OCI-M1 (cell line): ENCODE data around the gene GKN1.
A peak's percentile ranks its signal among the peaks of the same experiment; 100 is the strongest.
"Not testable (repeated sequence)": the region's sequence is repeated elsewhere in the genome, so short reads cannot be mapped to it uniquely, and the experiment has no call there.

ENCODE experiments used
- DNase-seq: peaks from one replicate; lab custom pipeline; 2025; lab: John Stamatoyannopoulos, UW

Gene GKN1, protein sequence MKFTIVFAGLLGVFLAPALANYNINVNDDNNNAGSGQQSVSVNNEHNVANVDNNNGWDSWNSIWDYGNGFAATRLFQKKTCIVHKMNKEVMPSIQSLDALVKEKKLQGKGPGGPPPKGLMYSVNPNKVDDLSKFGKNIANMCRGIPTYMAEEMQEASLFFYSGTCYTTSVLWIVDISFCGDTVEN

DNA sequence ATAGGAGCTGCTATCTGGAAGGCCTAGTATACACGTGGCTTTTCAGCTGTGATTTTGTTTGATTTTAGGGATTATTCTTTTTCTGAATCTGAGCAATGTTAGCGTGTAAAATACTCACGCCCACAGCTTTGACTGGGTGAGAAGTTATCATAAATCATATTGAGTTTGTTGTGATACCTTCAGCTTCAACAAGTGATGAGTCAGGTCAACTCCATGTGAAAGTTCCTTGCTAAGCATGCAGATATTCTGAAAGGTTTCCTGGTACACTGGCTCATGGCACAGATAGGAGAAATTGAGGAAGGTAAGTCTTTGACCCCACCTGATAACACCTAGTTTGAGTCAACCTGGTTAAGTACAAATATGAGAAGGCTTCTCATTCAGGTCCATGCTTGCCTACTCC is at the start of gene GKN1:
TSS of gene GKN1 (plus strand) at position 386 of the 400 bp plus-strand sequence. CDS start 42 bp downstream, outside the sequence.
- no peak for DNase-seq

DNA sequence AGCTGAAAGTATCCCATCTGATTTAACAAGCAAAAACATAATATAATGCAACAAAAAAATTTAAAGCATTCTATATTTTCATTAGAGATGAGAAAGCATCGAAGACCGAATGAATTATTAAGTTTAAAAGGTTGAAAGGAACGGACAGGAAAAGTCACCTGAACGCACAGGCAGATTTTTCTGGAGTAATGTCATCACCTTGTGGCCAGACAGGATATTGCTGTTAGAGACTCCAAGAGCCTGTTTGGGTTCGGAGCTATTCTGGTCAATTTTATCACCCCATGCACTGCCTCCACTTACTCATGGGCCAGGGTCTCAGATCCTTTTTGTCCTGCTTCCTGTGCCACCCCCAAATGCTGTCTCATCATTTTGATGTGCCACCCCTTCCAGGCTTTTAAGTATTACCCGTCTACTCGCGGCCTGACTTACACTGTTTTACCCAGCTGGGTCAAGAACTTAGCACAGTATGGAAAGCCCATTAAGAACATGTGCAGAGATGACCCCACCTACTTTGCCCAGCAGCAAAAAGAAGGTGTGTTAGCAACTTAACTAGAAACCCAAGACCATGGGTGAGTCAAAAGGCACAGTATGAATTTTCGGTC is 49.0 kb upstream of the GKN1 start:
- DNase-seq, result peak; percentile 58

DNA sequence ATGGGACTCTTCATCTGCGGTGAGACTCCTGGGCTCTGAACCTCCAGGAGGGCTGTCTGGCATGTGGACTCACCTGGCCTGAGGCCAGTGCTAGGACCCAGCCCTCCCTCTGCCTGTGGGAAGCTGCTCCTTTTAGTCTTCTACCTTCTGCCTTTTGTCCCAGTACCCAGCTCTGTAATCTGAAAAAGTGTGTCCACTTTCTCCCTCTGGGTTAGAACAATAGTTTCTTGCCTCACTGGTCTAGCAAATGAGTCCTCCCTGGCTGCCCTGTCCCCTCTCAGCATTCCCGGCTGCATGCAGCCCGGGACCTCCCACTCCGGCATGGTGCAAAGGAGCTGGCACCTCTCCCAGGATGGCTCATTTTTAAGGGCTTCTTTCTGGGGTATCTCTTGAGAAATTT is 47.6 kb upstream of the GKN1 start:
- DNase-seq, result no peak

DNA sequence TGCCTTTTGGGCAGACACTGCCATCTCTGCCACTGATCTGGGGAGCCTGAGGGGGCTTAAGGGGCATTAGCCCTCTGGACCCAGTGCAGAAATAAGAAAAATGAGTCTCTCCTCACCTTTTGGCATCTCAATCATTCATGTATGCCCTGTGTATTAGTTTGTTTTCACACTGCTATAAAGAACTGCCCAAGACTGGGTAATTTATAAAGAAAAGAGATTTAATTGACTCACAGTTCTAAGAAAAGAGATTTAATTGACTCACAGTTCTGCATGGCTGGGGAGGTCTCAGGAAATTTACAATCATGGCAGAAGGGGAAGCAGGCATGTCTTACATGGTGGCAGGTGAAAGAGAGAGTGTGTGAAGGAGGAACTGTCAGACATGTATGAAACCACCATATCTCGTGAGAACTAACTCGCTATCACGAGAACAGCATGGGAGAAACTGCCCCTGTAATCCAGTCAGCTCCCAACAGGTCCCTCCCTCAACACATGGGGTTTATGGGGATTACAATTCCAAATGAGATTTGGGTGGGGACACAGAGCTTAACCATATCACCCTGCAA is 43.2 kb upstream of the GKN1 start:
- DNase-seq, result no peak

DNA sequence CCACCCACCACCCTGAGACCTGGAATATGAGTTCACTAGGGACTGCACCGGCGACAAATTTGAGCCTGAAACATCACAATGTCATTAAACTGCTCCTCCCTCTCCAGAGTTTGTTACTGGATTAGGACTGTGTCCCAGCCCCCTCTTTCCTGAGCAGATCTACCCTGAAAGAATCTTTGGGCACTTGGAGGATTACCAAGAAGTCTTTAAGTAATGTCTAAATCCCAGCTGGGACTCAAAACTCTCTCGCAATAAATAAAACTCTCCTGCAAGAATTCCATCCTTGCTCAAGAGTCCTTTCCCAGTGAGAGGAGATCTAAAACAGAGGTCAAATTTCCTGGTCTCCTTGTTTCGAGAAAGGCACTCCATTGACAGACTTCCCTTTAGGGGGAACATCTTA is 42.6 kb upstream of the GKN1 start:
- DNase-seq, result no peak

DNA sequence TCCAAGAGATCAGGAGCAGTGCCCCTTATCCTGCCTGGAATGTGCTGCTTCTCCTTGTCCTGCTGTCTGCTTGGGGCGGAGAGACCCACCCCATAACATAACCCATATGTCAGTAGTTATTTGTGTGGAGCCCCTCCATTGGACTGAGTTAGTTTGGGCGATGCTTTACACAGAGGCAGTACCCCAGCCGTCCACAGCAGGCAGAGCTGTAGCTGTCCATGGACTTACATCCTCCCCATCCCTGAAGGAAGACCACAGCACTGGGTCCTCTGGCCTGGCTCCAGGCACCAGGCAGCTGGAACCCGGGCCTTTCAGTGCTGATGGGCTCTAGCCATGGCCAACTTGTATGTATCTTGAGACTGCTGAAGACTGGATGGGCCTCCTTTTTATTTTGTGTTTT is 42.0 kb upstream of the GKN1 start:
- DNase-seq, result no peak

DNA sequence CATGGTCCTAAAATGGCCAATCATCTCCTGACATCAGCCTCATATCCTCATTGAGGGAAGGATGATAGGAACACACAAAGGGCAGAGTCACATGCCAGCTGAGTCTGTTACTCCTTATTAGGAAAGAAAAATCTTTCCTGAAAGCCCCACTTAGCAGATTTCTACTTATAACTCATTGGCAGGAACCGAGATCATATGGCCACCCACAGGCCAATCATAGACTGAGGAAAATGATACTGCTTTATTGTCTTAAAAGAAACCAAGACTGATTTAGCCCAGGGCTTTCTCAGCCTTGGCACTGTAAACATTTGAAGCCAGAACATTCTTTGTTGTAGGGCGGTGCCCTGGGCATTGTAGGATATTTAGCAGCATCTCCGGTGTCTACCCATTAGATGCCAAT is 40.4 kb upstream of the GKN1 start:
- no peak for DNase-seq

DNA sequence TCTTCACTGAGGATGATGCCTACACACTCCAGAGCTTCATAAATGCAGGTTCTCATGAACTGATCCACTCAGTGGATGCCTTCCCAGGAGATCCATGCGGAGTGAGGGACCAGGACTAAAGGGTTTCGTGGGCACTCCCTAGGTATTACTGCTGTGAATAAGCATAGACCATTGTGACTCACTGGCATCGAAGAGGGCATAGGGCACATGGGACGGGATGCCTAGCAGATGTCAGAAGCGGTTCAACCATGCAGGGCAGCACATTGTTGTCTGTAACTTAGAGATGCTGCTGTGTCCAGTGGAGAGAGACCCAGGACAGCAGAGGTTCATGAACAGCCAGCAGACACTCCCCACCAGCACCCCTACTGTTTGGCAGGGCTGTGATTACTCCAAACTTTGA is 39.0 kb upstream of the GKN1 start:
- no peak for DNase-seq

DNA sequence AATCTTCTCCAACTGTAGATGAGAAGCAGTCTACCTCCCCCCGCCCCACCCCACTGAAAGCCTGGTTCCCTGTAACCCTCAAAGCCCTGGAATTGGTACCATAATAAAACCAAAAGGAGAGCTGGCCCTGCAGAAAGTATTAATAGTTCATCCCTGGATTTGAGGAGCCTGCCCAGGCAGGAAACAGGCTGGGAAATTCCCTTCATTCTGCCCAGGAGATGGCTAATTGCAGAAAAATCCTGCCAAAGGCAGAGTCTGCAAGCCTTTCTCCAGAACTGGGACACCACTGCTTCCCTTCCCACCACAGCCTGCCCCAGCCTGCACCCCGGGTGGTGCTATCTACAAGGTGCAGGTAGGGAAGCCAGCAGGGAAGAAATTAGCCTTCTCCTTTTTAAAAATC is 38.0 kb upstream of the GKN1 start:
- DNase-seq, result no peak

DNA sequence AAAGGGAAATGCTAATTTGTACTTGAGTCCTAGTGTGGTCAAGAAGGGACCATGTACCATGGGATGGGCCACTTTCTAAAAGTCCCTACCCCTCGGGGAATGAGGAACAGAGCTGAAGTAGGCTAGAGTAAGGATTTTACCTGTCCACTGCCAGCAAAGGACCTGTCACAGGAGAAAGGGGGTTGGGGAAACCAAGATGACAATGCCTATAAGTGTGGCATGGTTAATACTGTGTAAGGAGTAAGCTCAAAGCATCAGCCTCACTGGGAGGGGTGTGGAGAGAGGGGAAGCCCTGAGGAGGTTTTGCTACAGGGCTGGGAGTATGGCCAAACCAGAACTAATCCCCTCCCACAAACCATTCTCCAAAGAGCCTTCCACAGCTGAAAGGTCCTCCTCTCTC is 37.5 kb upstream of the GKN1 start:
- DNase-seq, result no peak

DNA sequence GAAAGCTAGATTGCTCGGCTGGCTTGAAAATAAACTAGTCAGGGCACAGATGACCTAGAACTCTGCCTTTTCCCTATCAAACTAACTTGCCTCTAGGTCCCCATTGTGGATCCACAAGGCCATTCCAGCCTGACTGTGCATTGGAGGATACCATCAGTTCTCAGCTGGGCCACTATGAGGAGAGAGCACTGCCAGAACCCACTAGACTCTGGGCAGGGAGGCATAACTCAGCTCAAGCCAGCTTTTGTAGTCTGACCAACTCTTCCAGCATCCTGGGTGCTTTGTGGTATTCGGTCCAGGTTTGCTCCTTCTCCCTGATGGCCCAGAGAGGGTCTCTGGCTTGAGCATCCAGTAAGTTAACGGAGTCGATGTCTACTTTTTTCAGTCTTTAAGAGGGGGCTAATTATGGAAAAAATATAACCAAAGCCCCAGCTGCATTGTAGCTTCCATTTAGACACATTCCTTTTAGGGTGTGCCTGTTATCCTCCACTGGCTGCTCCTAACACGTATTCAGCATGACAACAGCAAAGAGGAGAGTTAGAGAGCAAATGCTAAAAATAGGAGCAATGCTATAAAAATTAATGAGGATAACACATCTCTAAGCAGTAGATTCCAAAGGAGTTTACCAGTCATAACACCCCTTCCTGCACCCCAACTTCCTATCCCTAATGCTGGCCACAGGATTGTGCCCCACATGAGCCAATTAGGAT is 36.9 kb upstream of the GKN1 start:
- DNase-seq, result no peak

DNA sequence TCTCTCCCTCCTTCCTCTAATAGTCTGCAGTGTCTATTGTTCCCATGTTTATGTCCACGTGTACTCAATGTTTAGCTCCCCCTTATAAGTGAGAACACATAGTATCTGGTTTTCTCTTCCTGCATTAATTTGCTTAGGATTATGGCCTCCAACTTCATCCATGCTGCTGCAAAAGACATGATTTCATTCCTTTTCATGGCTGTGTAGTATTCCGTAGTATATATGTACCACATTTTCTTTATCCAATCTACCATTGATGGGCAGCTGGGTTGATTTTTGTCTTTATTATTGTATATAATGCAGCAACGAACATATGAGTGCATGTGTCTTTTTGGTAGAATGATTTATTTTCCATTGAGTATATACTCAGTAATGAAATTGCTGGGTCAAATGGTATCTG is 35.5 kb upstream of the GKN1 start:
- DNase-seq, result no peak

DNA sequence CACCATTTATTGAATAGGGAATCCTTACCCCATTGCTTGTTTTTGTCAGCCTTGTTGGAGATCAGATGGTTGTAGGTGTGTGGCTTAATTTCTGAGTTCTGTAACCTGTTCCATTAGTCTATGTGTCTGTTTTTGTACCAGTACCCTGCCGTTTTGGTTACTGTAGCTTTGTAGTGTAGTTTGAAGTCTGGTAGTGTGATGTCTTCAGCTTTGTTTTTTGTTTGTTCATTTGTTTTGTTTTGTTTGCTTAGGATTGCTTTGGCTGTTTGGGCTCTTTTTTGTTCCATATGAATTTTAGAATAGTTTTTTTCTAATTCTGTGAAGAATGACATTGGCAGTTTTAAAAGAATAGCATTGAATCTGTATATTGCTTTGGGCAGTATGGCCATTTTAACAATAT is 34.5 kb upstream of the GKN1 start:
- DNase-seq, result no peak

DNA sequence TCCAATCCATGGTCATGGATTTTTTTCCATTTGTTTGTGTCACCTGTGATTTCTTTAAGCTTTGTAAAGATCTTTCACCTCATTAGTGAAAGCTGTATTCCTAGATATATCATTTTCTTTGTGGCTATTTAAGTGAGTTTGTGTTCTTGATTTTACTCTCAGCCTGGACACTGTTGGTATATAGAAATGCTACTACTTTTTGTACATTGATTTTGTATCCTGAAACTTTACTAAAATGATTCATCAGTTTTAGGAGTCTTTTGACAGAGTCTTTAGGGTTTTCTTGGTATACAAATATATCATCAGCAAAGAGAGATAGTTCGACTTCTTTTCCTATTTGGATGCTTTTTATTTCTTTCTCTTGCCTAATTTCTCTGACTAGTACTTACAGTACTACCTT is 34.1 kb upstream of the GKN1 start:
- DNase-seq, result no peak

DNA sequence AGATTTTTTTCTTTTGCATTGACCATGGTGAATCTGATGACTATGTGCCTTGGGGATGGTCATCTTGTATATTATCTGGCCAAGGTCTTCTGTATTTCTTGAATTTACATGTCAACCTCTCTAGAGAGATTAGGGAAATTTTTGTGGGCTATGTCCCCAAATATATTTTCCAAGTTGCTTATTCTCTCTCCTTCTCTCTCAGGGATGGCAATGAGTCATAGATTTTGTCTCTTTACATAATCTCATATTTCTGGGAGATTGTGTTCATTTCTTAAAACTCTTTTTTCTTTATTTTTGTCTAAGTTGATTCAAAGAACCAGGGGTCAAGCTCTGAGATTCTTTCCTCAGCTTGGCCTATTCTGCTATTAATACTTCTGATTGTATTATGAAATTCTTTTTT is 31.6 kb upstream of the GKN1 start:
- DNase-seq, result no peak

DNA sequence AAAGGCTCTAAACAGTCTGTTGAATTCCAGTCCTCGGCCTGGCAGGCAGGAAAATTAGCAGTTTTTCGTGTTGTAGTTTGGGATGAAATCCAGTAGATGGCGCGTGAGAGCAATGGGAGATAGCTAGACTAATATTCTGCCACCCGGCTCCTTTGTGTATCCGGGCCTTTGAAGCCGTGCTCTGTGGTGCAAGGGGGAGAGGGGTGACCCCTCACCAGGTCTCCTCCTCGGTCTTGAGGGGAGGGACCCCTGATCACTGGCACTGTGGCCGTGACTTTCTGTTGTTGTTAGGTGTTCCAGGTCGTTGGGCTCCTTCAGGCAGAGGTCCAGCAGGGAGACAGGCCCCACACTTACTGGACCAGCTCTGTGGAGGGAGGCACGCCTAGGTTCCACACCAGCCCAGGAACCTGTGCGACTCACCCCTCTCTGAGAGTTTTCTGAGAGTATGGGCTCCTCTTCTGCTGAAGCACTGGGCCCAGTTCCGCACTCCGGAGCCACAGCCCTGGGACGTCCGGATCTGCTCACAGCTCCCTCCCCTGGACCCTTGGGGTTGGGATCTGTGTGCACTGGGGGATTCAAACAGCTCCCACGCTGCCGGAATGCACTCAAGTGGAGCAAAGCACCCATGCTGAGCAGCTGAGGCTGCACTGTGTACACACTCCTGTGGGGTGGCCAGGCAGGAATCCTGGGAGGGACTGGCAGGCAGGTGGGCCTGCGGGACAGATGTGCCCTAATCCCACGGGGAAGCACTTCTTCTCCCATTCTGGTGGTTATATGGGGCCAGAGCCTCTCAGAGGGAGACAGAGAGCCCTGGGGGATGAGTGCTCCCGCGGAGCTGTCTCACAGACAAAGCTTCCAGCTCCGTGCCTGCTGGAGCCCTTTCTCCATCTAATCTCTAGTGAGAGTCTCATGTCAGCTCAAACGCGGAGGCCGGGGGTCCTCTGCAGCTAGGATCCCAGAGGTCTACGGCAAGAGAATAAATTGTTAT is 30.6 kb upstream of the GKN1 start:
- peak; percentile 65 for DNase-seq

DNA sequence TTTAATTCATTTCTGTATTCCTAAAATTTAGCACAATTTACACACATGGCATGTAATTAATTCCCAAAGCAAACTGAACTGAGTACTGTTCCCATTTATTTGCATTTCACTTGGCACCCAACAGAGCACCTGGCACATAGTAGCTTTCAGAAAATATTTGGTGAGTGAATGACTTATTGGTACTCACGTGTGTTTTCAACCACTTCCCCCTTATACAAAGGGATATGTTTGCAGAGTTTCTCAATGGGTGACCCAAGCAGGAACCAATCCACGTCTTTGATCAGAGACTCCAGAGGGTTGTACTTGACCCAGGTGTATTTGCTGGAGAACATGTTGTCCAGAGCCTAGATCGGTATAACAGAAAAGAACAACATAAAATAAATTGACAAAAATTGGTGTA is 28.3 kb upstream of the GKN1 start:
- DNase-seq, result no peak

DNA sequence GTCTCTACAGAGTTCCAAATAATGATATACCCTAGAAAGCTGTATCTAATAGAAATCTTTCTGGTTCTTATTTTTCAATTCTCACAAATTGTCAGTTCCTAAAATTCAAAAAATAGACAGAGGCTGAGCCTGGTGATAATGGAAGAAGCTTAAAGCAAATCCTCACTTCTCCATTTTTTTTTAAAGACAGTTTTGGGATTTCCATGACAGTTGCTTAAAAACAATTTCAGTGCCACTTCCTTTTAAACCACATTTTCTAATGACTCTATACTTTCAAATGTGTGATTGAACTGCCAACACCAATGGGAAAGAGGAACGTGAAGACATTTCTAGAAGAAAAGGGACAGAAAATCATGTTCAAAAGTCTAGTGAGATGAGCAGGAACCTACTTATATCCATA is 25.7 kb upstream of the GKN1 start:
- DNase-seq, result no peak

DNA sequence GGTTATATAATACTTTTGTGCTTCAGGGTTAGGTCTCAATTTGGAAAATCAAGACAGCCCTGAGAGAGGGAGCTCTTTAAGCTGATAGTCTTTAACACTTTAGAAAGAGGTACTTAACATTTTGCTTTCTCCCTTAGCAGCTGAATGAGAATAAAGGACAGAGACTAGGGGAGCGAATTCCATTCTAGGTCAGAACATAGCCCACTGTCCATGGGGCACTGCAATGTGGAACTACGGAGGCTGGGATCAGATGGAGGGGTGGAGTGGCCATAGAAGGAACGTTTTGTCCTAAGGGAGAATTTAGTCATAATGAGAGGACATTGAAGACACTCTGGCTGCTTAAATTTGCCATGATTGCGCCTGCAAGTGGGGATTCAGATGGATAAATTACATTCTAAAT is 22.5 kb upstream of the GKN1 start:
- DNase-seq, result no peak

DNA sequence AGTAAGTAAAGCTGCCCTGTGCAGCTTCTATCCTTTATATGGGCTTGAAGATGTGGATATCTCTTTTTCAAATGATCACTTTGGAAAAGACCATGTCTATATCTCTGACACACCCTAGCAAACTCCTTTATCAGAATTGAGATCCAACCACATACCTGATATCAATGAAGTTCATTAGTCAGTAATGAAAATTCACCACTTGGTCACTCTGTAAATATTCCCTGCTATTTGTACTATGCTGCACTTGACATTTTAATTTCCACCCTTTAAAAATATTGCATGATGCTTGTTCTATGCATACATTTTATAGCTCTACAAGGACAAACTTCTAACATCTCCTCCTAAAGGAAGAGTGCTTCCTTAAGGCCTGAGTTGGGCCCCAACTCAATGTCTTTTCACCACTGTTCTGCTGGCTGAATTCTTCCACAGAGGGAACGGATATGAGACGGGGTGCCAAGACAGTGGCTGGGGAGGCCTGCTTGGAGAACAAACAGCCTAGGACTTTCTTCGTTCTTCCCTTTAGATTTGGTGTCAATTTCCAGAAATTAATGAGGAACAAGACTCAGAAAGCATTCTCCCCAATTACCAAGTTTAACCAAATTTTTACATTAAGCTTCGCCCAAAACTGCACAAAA is 21.4 kb upstream of the GKN1 start, which contains the start of gene GKN2:
TSS of gene GKN2 (minus strand) at position 7 of the 635 bp plus-strand sequence. CDS start 32 bp downstream, outside the sequence.
- no peak for DNase-seq

DNA sequence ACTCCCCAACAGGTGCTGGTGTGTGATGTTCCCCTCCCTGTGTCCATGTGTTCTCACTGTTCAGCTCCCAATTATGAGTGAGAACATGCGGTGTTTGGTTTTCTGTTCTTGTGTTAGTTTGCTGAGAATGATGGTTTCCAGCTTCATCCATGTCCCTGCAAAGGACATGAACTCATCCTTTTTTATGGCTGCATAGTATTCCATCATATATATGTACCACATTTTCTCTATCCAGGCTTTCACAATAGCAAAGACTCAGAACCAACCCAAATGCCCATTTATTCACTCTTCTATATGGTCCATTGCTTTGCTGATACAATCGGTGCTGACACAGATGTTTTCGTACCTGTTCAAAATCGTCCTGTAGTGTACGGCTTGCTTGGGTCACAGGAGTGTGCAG is 19.0 kb upstream of the GKN1 start:
- not testable (repeated sequence) for DNase-seq

DNA sequence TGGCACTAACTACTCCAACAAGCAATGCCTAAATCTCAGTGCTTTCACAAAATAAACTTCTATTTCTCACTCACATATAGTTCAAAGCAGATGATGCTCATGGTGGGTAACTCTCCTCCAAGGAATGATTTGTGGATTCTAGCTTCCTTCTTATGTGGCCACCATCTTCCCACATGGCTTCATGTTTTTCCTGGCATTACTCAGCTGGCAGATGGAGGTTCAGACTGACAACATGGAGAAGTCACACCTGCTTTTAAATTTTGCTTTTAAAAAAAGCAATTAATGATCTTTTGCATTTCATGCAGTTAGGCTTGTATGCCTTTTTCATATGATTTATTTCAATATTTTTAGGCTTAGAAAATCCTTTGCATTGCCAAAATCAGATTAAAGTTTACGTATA is 15.4 kb upstream of the GKN1 start:
- DNase-seq, result no peak
